Measurements from ENCODE around the gene GMEB1. TPM values are rescaled to one million over a fixed set of nuclear protein-coding genes. Genes with fewer than 3 reads are reported as not detected.

GMEB1 gene
- polyA plus RNA-seq, 4 donors = 2.5 to 13.7 (median 6.0) TPM

Other genes starting within 250 kb of the GMEB1 start
- 10 to 100 TPM; 31.1 to 69.5 (median 36.6) TPM for gene RCC1, start 162.7 kb upstream of the GMEB1 start, polyA plus RNA-seq
- 10 to 100 TPM; 16.3 to 25.9 (median 21.3) TPM for gene TRNAU1AP, start 115.7 kb upstream of the GMEB1 start, polyA plus RNA-seq
- 10 to 100 TPM in 1 of 4 donors, 1 to 10 TPM in 3; 1.7 to 28.1 (median 4.8) TPM for gene RAB42, start 76.5 kb upstream of the GMEB1 start, polyA plus RNA-seq
- 10 to 100 TPM; 18.9 to 32.7 (median 28.9) TPM for gene TAF12, start 25.7 kb upstream of the GMEB1 start, polyA plus RNA-seq
- not detected for gene RNU11, start 20.2 kb upstream of the GMEB1 start, polyA plus RNA-seq
- 10 to 100 TPM; 39.1 to 59.0 (median 43.8) TPM for gene YTHDF2, start 68.2 kb downstream of the GMEB1 start, polyA plus RNA-seq
- under 1 TPM in 3 of 4 donors, not detected in 1; 0.06 to 0.34 (median 0.27) TPM for gene OPRD1, start 143.4 kb downstream of the GMEB1 start, polyA plus RNA-seq
- 10 to 100 TPM; 14.9 to 77.9 (median 20.5) TPM for gene EPB41, start 245.8 kb downstream of the GMEB1 start, polyA plus RNA-seq

Data from small intestine (tissue), 4 donors.